Activated CD4-positive, alpha-beta T cell treated with anti-CD3 and anti-CD28 coated beads, Interleukin-2, amount 10 ng/mL, durations not matched to agents 24 days and 14 days (primary cell): Measurements from ENCODE around the gene TRMT61A. TPM values are rescaled to one million over a fixed set of nuclear protein-coding genes. Genes with fewer than 3 reads are reported as not detected.
"Not testable (repeated sequence)": the region's sequence is repeated elsewhere in the genome, so short reads cannot be mapped to it uniquely, and the experiment has no call there.

Experiments
- DNase-seq: peaks from one replicate; pipeline ENCODE4 v3.0.0; 2022
- H3K27ac Mint-ChIP-seq: one replicate; pipeline ENCODE4 v1.8.0; 2022; ENCODE audit warnings: mild to moderate bottlenecking, mixed read lengths
- H3K27me3 Mint-ChIP-seq: one replicate; pipeline ENCODE4 v1.8.0; 2022; ENCODE audit warnings: mixed read lengths
- H3K36me3 Mint-ChIP-seq: one replicate; pipeline ENCODE4 v1.8.0; 2022; ENCODE audit warnings: low read depth, mild to moderate bottlenecking, mixed read lengths
- H3K4me1 Mint-ChIP-seq: one replicate; pipeline ENCODE4 v1.8.0; 2021; ENCODE audit warnings: mixed read lengths
- H3K4me3 Mint-ChIP-seq: one replicate; pipeline ENCODE4 v1.8.0; 2022; ENCODE audit warnings: mild to moderate bottlenecking, moderate library complexity, mixed read lengths
- H3K9me3 Mint-ChIP-seq: one replicate; pipeline ENCODE4 v1.8.0; 2021; ENCODE audit warnings: mixed read lengths
- intact Hi-C: fragments of 100-400 bp; cut with micrococcal nuclease; formaldehyde crosslinking; loops from one replicate; pipeline ENCODE4 v1.15.1; 2023
- total RNA-seq: library from RNA; stranded (reverse); gene quantifications from 2 replicates; pipeline ENCODE4 v1.2.3, GENCODE V29; 2022

The TRMT61A gene
- total RNA-seq, 1 donor from 2014 or later: 22.7 TPM

- intact Hi-C loops: no loop called here
- DNase-seq: no peak
- Mint-ChIP-seq H3K4me1 (peaks cover 10% of the 10 kb centered on the region), H3K36me3 (peaks cover 37% of the 10 kb centered on the region), H3K27ac (no peak overlapping the region), H3K4me3 (no peak overlapping the region), H3K27me3 (no peaks in the 10 kb centered on the region), H3K9me3 (no peaks in the 10 kb centered on the region)
These were observed 27.7 kb upstream of the TRMT61A start for GRCh38 chr14:103501041-103501870.

DNA sequence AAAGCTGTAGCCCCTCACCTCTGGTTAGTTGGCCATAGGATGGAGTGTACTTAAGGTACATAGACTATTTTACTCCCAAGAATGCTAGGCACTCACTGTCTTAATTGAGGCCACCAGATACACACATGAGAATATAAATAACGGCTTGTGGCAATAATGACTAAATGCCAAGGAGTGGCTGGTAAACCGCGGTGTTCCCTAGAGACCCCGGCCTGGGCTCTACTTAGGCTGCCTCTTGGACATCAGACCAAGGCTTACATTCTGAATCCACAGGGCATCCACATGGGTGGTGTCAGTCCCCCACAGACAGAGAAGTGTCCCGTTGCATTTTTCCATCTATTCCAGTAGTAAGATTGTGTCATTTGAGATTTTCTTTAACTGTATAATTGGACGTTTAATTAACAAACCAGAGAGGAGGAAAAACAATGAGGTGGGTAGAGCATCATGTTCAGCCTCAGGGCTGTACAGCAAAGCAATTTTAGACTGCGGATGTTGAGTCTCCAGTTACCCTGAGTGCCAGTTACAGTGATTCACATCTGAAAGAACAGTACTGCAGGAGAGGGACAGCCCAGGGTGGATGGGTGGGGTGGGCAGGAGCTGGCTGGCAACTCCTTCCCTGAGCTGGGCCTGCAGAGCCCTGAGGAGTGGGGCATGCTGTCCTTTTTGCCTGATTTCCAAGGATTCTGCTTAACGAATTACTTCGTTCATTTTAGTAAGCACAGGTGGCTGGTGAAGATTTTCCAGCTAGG, 26.9 kb upstream of the TRMT61A start:
- Mint-ChIP-seq H3K27ac (no peak overlapping the region), H3K27me3 (no peaks in the 10 kb centered on the region), H3K9me3 (no peaks in the 10 kb centered on the region), H3K4me1 (peaks cover 10% of the 10 kb centered on the region), H3K36me3 (peaks cover 39% of the 10 kb centered on the region), H3K4me3 (no peak overlapping the region)
- DNase-seq: no peak
- intact Hi-C loops: no loop called here

DNA sequence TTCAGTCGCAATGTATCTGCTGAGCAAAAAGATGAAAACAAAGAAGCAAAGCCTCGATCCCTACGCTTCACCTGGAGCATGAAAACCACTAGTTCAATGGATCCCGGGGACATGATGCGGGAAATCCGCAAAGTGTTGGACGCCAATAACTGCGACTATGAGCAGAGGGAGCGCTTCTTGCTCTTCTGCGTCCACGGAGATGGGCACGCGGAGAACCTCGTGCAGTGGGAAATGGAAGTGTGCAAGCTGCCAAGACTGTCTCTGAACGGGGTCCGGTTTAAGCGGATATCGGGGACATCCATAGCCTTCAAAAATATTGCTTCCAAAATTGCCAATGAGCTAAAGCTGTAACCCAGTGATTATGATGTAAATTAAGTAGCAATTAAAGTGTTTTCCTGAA, 26.1 kb upstream of the TRMT61A start:
- H3K4me1 Mint-ChIP-seq: peaks cover 10% of the 10 kb centered on the region
- no peaks in the 10 kb centered on the region for H3K9me3 Mint-ChIP-seq
- H3K36me3 Mint-ChIP-seq: peaks cover 41% of the 10 kb centered on the region
- no peak overlapping the region for H3K27ac Mint-ChIP-seq
- intact Hi-C loops: no loop called here
- H3K27me3 Mint-ChIP-seq: no peaks in the 10 kb centered on the region
- no peak overlapping the region for H3K4me3 Mint-ChIP-seq
- no peak for DNase-seq

- Mint-ChIP-seq H3K4me3 (no peak overlapping the region), H3K27me3 (no peaks in the 10 kb centered on the region), H3K9me3 (no peaks in the 10 kb centered on the region), H3K4me1 (peaks cover 10% of the 10 kb centered on the region), H3K27ac (no peak overlapping the region), H3K36me3 (peaks cover 41% of the 10 kb centered on the region)
- no peak for DNase-seq
- intact Hi-C loops: no loop called here
These were observed 25.7 kb upstream of the TRMT61A start for GRCh38 chr14:103503296-103503695.

- Mint-ChIP-seq H3K4me1 (peaks cover 4% of the 10 kb centered on the region), H3K4me3 (no peak overlapping the region), H3K36me3 (peaks cover 40% of the 10 kb centered on the region), H3K27ac (peak overlapping the region; percentile 9), H3K9me3 (no peaks in the 10 kb centered on the region), H3K27me3 (no peaks in the 10 kb centered on the region)
- no peak for DNase-seq
- intact Hi-C loops: no loop called here
These were observed 23.9 kb upstream of the TRMT61A start for GRCh38 chr14:103504991-103505565.

DNA sequence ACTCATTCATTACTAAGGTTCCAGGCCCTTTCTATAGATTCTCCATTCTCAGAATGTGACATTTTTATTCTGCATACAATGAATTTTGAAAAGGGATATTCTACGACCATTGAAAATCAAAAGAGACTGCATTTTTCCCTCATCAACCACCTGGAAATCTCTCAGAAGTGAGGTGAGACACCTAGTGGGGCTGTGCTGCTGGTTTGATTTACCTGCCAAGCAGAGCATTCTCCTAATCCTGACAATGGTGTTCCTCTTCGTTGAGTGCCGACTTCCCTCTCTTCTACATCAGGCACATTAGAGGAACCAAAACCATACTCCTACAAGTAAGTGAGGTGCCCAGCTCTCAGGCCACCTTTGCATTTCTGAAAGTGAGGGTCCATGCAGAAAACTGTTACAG, 21.2 kb upstream of the TRMT61A start:
- Mint-ChIP-seq H3K4me1 (peaks cover 2% of the 10 kb centered on the region), H3K36me3 (peaks cover 40% of the 10 kb centered on the region), H3K9me3 (no peaks in the 10 kb centered on the region), H3K27me3 (no peaks in the 10 kb centered on the region), H3K27ac (no peak overlapping the region), H3K4me3 (no peak overlapping the region)
- DNase-seq: no peak
- intact Hi-C loops: no loop called here

GRCh38 chr14:103508521-103509329, 20.3 kb upstream of the TRMT61A start:
- peaks cover 34% of the 10 kb centered on the region for H3K36me3 Mint-ChIP-seq
- H3K4me3 Mint-ChIP-seq: no peak overlapping the region
- no peaks in the 10 kb centered on the region for H3K9me3 Mint-ChIP-seq
- intact Hi-C loops: no loop called here
- H3K27ac Mint-ChIP-seq: peak overlapping the region; percentile 36
- no peaks in the 10 kb centered on the region for H3K27me3 Mint-ChIP-seq
- DNase-seq: no peak
- peaks cover 2% of the 10 kb centered on the region for H3K4me1 Mint-ChIP-seq

- Mint-ChIP-seq H3K4me3 (no peak overlapping the region), H3K36me3 (peaks cover 23% of the 10 kb centered on the region)
- intact Hi-C loops: no loop called here
These were observed 18.9 kb upstream of the TRMT61A start for GRCh38 chr14:103509864-103510723.

DNA sequence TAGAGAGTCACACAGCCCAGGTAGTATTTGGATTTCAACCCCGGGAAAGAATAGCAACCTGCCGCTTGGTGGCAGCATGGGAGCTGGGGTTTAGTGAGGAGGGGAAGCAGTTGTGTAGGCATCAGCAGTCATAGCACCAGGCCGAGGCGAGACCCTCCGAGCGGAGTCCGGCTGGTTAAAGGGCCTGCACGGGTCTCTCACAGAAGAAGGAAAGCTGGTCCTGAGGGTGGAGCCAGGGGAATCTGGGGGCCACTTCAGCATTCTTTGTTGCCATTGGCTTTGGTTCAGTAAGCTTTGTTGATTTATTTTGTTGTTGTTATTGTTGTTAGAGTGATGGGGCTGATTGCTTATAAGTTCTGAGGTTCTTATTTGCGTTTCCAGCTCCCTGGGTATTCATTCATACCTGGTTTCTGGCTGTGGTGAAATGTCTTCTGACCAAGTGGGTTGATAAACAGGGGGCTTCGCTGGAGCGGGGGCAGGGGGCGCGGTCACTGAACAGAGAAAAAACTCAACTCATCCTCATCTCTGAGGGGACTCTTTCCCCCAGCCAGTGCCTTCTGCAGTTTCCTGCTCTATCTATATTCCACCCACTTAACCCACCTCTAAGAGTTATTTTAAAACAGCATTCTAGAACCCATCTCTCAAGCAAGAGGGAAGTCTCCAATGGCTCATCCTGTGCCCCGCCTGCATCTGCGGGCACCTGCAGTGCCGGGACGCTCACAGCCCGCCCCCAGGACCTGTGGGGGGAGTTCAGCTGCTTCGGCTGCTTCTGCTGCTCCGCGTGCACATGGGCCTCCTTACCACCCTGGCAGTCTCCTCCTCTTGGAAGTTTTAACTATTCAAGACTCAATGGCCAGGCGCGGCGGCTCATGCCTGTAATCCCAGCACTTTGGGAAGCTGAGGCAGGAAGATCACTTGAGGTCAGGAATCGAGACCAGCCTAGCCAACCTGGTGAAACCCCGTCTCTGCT, 18.0 kb upstream of the TRMT61A start:
- no peak overlapping the region for H3K27ac Mint-ChIP-seq

More at GRCh38 chr14:103509864-103510723, 18.9 kb upstream of the TRMT61A start:
- Mint-ChIP-seq H3K4me1 (no peaks in the 10 kb centered on the region), H3K9me3 (no peaks in the 10 kb centered on the region), H3K27ac (no peak overlapping the region), H3K27me3 (no peaks in the 10 kb centered on the region)
- no peak for DNase-seq

GRCh38 chr14:103512180-103512579, 16.8 kb upstream of the TRMT61A start:
- H3K4me3 Mint-ChIP-seq, H3K9me3 Mint-ChIP-seq, H3K27ac Mint-ChIP-seq, H3K4me1 Mint-ChIP-seq, H3K27me3 Mint-ChIP-seq, DNase-seq, intact Hi-C loops: not testable (repeated sequence)
- peaks cover 17% of the 10 kb centered on the region for H3K36me3 Mint-ChIP-seq

More for the DNA sequence above, 18.0 kb upstream of the TRMT61A start:
- no peaks in the 10 kb centered on the region for H3K9me3 Mint-ChIP-seq
- intact Hi-C loops: no loop called here
- no peak for DNase-seq
- H3K4me3 Mint-ChIP-seq: no peak overlapping the region
- no peaks in the 10 kb centered on the region for H3K4me1 Mint-ChIP-seq
- H3K36me3 Mint-ChIP-seq: peaks cover 19% of the 10 kb centered on the region
- H3K27me3 Mint-ChIP-seq: no peaks in the 10 kb centered on the region

- intact Hi-C loops: no loop called here
- DNase-seq: no peak
- no peak overlapping the region for H3K4me3 Mint-ChIP-seq
- H3K9me3 Mint-ChIP-seq: no peaks in the 10 kb centered on the region
- no peaks in the 10 kb centered on the region for H3K27me3 Mint-ChIP-seq
- peaks cover 14% of the 10 kb centered on the region for H3K36me3 Mint-ChIP-seq
- H3K27ac Mint-ChIP-seq: no peak overlapping the region
- no peaks in the 10 kb centered on the region for H3K4me1 Mint-ChIP-seq
These were observed 16.0 kb upstream of the TRMT61A start for GRCh38 chr14:103512701-103513611.
